Prostate gland (tissue), 2 donors: ENCODE data around the gene TCERG1L.

Source experiments
- POLR2A ChIP-seq: fragments of 450-650 bp; IDR thresholded peaks from one replicate; pipeline ENCODE4 v1.6.1; 2016; ENCODE audit warnings: antibody characterized with exemption, mild to moderate bottlenecking
- TF ChIP-seq, protein P1 (sequence below), 4 experiments: fragments of 200-600 bp in 2 of 4; fragments of 450-650 bp in 2 of 4; sonication (generic) in 2 of 4; IDR thresholded peaks; 1 replicate in 3 of 4; 2 replicates in 1 of 4; pipeline ENCODE4 v1.5.1; 2016 to 2019; ENCODE audit warnings: antibody characterized with exemption in 4 of 4, mild to moderate bottlenecking in 2 of 4, moderate library complexity in 2 of 4

DNA sequence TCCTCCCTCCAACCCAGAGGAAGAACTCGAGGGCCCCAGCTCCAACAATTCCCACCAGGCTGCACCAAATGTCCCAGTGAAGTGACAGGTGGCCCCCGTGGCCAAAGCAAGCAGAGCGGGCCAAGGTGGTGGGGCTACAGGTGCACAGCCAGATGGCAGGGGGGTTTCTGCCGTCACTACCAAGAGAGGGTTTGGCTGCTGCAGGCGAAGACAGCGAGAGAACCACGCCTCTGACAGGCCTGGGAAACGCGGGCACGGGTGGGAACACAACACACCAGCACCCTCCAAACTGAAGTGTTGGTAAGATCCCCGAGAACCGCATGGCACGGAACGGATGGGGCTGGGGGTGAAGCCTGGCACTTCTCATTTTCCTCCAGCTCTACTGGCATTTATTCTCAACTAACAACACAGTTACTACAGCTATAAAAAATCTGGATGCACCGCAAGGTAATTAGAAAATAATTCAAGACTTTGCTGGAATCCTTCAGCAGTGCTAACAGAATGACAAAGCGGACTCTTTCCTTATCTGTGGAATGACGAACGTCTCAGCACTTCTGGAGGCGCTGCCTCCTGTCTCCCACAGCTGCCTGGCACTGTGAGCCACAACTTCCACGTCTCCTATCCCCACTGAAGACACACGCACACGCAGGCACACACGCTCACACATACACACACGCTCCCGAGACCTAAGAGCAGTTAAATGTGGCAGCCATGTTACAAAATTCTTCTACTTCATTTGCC is 167.9 kb downstream of the TCERG1L start:
- TF ChIP-seq, protein P1, sequence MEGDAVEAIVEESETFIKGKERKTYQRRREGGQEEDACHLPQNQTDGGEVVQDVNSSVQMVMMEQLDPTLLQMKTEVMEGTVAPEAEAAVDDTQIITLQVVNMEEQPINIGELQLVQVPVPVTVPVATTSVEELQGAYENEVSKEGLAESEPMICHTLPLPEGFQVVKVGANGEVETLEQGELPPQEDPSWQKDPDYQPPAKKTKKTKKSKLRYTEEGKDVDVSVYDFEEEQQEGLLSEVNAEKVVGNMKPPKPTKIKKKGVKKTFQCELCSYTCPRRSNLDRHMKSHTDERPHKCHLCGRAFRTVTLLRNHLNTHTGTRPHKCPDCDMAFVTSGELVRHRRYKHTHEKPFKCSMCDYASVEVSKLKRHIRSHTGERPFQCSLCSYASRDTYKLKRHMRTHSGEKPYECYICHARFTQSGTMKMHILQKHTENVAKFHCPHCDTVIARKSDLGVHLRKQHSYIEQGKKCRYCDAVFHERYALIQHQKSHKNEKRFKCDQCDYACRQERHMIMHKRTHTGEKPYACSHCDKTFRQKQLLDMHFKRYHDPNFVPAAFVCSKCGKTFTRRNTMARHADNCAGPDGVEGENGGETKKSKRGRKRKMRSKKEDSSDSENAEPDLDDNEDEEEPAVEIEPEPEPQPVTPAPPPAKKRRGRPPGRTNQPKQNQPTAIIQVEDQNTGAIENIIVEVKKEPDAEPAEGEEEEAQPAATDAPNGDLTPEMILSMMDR (IDR thresholded peaks at IDR 0.05), result no peak
- TF ChIP-seq POLR2A, result no peak
